ENCODE measurements around the gene CLEC3B. TPM values are rescaled to one million over a fixed set of nuclear protein-coding genes. Genes with fewer than 3 reads are reported as not detected.

The CLEC3B gene
- polyA plus RNA-seq, 3 donors = 3.9 to 22.7 (median 14.5) TPM

GRCh38 chr3:45029216-45029615, 3.1 kb downstream of the CLEC3B start:
- Mint-ChIP-seq H3K36me3 (peaks cover 0 to 6% of the 10 kb centered on the region in 2 donors), H3K27ac (peak overlapping the region in 1 of 7 donors; percentile 60), H3K4me1 (peaks cover 32% of the 10 kb centered on the region), H3K9me3 (no peaks in the 10 kb centered on the region), H3K27me3 (ENCODE audit: low read depth in 3 of 3) (peaks cover 6 to 17% (median 7%) of the 10 kb centered on the region in 3 donors), H3K4me3 (no peak overlapping the region)
- DNase-seq = no peak
- Histone ChIP-seq H3K79me2 (ENCODE audit: insufficient read depth, low read length) (no peaks in the 10 kb centered on the region), H3K9ac (ENCODE audit: insufficient read depth, low read length, poor library complexity, severe bottlenecking) (no peak overlapping the region), H3K27ac (ENCODE audit: low read depth in 1 of 2, low read length in 2 of 2) (no peak overlapping the region), H4K20me1 (ENCODE audit: insufficient read depth, low read length) (no peaks in the 10 kb centered on the region), H3K9me3 (replicated peaks in 1 of 2; ENCODE audit: control insufficient read depth in 1 of 2, insufficient read depth in 1 of 2, low read length in 2 of 2) (no peaks in the 10 kb centered on the region), H3K36me3 (replicated peaks in 1 of 2; ENCODE audit: control insufficient read depth in 1 of 2, insufficient read depth in 2 of 2, low read length in 2 of 2) (no peaks in the 10 kb centered on the region), H3K4me3 (replicated peaks in 1 of 3; ENCODE audit: low read depth in 2 of 3, low read length in 3 of 3) (no peak overlapping the region), H2AFZ (ENCODE audit: insufficient read depth, low read depth, low read length, poor library complexity, severe bottlenecking) (no peak overlapping the region), H3K4me2 (replicated peaks; ENCODE audit: extremely low read depth, low read length, poor library complexity, severe bottlenecking) (no peak overlapping the region), H3K27me3 (ENCODE audit: control insufficient read depth in 2 of 2, insufficient read depth in 2 of 2, low read length in 2 of 2) (no peaks in the 10 kb centered on the region), H3K4me1 (ENCODE audit: control insufficient read depth in 1 of 2, insufficient read depth in 2 of 2, low read length in 2 of 2) (peaks cover 21 to 30% of the 10 kb centered on the region in 2 donors)
- 100% methylated on average over 1 of the region's 2 CpGs for WGBS (ENCODE audit: insufficient coverage)
- no peak for TF ChIP-seq CTCF (IDR thresholded peaks at IDR 0.05)
- intact Hi-C loops (cut with micrococcal nuclease) = no loop called here

GRCh38 chr3:45029661-45030060, 3.6 kb downstream of the CLEC3B start:
- H3K27me3 ChIP-seq (ENCODE audit: control insufficient read depth in 2 of 2, insufficient read depth in 2 of 2, low read length in 2 of 2) = no peaks in the 10 kb centered on the region
- no peak overlapping the region for H3K4me3 ChIP-seq (replicated peaks in 1 of 3; ENCODE audit: low read depth in 2 of 3, low read length in 3 of 3)
- H3K9me3 ChIP-seq (replicated peaks in 1 of 2; ENCODE audit: control insufficient read depth in 1 of 2, insufficient read depth in 1 of 2, low read length in 2 of 2) = no peaks in the 10 kb centered on the region
- no peak overlapping the region for H3K9ac ChIP-seq (ENCODE audit: insufficient read depth, low read length, poor library complexity, severe bottlenecking)
- no peak overlapping the region for H2AFZ ChIP-seq (ENCODE audit: insufficient read depth, low read depth, low read length, poor library complexity, severe bottlenecking)
- DNase-seq = no peak
- H4K20me1 ChIP-seq (ENCODE audit: insufficient read depth, low read length) = no peaks in the 10 kb centered on the region
- WGBS (ENCODE audit: insufficient coverage) = 94% methylated on average over 4 of the region's 5 CpGs
- TF ChIP-seq CTCF (IDR thresholded peaks at IDR 0.05) = no peak
- H3K4me2 ChIP-seq (replicated peaks; ENCODE audit: extremely low read depth, low read length, poor library complexity, severe bottlenecking) = no peak overlapping the region
- H3K4me1 Mint-ChIP-seq = peaks cover 32% of the 10 kb centered on the region
- peaks cover 23 to 31% of the 10 kb centered on the region in 2 donors for H3K4me1 ChIP-seq (ENCODE audit: control insufficient read depth in 1 of 2, insufficient read depth in 2 of 2, low read length in 2 of 2)
- peaks cover 6 to 17% (median 7%) of the 10 kb centered on the region in 3 donors for H3K27me3 Mint-ChIP-seq (ENCODE audit: low read depth in 3 of 3)
- H3K9me3 Mint-ChIP-seq = no peaks in the 10 kb centered on the region
- intact Hi-C loops (cut with micrococcal nuclease) = loop anchor here (10.0 kb wide), 3 partner anchors 375 to 655 kb away; partner anchors contain the start of gene SACM1L (in 1 of the 2)
- H3K79me2 ChIP-seq (ENCODE audit: insufficient read depth, low read length) = no peaks in the 10 kb centered on the region
- H3K27ac ChIP-seq (ENCODE audit: low read depth in 1 of 2, low read length in 2 of 2) = no peak overlapping the region
- H3K27ac Mint-ChIP-seq = peak overlapping the region in 1 of 7 donors; percentile 60
- H3K4me3 Mint-ChIP-seq = no peak overlapping the region
- H3K36me3 Mint-ChIP-seq = peaks cover 0 to 6% of the 10 kb centered on the region in 2 donors
- no peaks in the 10 kb centered on the region for H3K36me3 ChIP-seq (replicated peaks in 1 of 2; ENCODE audit: control insufficient read depth in 1 of 2, insufficient read depth in 2 of 2, low read length in 2 of 2)

Measured in CD14-positive monocyte (primary cell).